Dedifferentiated amniotic fluid mesenchymal stem cell (primary cell): Measurements from ENCODE around the gene EHBP1L1.

Experiments used
- DNase-seq: peaks from one replicate; pipeline ENCODE4 v3.0.0-alpha.2; 2016; ENCODE audit errors: extremely low spot score

Gene EHBP1L1

DNA sequence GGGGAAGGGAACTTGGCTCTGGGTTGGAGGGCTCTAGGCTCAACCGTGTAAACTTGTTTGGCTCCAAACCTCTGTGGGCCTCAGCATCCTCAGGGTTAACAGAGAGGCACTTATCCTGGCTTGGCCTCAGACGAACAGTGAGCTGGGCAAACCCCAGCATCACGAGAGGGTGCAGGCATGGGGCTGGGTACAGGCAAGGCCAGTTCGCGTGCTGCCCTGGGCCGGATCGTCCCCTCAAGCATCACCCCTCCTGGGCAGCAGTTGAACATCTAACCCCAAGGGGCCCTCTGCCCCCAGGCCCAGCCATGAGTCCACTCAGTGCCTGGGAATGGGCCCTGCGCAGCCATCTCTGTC, 1.9 kb downstream of the EHBP1L1 start:
- no peak for DNase-seq

DNA sequence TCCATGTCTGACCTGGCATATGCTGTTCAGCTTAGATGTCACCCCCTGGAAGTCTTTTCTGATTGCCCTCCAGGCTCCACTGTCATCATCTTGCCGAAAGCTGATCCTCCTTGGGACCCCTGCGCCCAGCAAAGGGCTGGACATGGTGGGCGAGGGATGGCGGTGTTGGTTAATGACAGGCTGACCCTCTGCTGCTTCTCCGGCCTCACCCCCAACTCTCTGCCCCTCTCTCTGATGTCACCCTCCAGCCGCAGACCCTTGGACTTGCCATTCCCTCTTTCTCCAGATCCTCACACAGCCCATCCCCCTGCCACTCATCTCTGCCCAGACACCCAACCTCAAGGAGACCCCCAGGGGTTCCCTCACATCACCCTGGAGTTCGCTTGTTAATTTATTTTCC, 2.3 kb downstream of the EHBP1L1 start:
- DNase-seq, result no peak

DNA sequence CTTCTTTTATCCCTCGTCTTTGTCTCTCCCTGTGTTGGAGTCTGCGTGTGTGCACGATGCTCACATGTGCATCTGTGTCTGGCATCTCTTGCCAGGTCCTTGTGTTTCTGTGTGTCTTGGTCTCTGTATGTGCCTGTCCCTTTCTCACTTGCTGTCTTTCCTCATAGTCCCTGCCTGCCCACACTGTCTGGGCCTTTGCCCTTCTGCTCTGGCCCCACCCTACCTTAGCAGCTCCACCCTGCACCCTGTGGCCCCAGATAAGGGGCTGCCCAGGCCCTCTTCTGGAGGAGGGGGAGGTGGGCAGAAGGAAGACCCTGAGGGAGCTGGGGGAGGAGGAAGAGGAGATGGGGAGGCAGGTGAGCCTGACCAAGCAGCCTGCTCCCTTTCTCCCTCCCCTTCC, 2.8 kb downstream of the EHBP1L1 start:
- no peak for DNase-seq

DNA sequence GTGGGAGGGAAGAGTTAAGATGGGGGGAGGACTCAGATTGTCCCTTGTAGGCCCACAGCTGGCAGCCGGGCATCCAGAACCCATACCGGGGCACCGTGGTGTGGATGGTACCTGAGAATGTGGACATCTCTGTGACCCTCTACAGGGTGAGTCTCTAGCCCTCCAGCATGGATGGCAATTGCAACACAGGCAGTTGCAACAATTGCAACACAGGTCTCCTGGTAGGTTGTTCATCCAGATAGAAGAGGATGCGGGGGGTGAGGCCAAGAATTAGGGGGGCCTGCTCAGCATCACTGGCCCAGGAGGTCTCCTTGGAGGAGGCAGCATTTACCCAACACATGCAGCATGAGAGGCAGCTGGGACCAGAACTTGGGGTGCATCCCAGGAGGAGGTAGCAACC, 3.4 kb downstream of the EHBP1L1 start:
- DNase-seq, result no peak

DNA sequence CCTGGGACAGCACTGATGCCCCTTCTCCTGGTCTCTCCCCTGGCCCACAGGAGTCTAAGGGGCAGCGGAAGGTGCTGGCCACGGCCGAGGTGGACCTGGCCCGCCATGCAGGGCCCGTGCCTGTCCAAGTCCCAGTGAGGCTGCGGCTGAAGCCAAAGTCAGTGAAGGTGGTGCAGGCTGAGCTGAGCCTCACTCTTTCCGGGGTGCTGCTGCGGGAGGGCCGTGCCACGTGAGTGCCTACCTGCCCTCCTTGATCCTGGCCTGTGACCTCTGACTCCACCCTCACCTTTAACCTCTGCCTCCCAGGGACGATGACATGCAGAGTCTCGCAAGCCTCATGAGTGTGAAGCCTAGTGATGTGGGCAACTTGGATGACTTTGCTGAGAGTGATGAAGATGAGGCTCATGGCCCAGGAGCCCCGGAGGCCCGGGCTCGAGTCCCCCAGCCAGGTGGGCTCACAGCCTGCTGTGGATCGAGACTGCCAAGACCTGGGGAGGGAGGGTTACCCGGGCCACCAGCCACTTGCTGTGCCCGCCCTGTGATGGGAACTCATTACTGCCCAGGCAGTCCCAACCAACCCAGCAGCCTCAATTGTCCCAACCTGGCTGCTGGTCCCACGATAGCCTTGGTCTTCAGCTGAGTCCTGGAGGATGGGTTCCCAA, 4.3 kb downstream of the EHBP1L1 start:
- no peak for DNase-seq

DNA sequence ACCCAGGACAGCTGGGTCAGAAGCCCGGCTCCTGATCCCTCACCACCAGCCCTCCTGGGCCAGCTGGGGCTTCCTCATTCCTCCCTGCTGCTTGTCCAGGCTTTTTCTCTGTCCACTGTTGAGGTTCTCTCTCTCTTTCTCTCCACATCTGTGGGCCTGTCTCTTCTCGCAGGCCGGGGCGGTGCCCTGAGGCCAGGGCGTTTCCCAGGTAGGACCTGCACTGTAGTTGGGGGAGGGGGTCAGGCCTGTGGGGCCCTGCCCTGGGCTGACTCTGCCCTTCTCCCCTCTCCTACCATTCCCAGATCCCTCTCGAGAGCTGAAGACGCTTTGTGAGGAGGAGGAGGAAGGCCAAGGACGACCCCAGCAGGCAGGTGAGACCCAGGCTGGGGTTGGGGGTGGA, 4.9 kb downstream of the EHBP1L1 start:
- no peak for DNase-seq

DNA sequence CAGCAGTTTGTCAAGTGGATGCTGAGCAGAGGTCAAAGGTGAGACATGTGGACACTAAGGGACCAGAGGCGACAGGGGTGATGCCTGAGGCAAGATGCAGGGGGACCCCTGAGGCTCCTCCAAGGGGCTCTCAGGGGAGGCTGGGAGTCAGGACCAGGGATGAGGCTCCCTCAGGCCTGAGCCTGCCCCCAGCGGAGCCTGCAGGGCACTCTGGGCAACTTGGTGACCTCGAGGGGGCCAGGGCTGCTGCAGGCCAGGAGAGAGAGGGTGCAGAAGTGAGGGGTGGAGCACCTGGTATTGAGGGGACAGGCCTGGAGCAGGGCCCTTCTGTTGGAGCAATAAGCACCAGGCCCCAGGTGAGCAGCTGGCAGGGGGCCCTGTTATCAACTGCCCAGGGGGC, 6.1 kb downstream of the EHBP1L1 start:
- DNase-seq, result no peak

DNA sequence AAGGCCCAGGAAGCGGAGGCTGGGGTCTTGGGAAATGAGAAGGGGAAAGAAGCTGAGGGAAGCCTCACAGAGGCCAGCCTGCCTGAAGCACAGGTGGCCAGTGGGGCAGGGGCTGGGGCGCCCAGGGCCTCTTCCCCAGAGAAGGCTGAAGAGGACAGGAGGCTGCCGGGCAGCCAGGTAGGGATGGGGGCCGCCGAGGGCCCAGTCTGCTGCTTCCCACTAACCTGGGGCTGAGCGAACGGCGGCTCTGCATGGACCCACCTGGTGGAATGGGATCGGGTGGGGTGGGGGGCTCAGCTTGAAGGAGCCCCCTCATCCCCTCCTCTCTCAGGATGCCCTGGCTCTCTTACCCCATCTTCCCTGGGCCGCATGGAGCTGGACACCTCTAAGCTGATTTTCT, 7.7 kb downstream of the EHBP1L1 start:
- no peak for DNase-seq

DNA sequence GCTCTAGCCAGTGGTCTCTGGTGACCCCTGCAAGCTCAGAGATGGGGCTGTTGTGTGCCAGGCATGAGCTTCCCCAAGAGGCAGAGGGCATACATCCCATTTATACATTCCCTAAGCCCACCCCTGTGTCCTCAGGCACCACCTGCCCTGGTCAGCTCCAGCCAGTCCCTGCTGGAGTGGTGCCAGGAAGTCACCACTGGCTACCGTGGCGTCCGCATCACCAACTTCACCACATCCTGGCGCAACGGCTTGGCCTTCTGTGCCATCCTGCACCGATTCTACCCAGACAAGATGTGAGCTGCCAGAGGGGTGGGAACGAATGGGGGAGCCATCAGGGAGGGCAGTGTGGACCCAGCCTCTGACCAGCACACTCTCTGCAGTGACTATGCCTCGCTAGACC, 8.3 kb downstream of the EHBP1L1 start:
- no peak for DNase-seq

DNA sequence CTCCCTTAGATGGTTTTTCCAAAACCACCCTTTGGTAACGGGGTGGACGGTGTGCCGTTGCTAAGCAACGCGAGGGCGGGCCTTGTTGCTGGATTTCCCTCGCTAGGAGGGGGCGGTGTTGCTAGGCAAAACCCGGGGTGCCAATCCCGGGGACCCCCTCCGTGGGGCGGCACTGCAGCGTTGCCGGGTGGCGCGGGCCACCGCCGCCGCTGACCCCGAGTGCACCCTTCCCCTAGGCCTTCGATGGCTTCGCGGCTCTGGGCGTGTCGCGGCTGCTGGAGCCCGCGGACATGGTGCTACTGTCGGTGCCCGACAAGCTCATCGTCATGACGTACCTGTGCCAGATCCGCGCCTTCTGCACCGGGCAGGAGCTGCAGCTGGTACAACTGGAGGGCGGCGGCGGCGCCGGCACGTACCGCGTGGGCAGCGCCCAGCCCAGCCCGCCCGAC, 8.9 kb downstream of the EHBP1L1 start:
- DNase-seq, result no peak

DNA sequence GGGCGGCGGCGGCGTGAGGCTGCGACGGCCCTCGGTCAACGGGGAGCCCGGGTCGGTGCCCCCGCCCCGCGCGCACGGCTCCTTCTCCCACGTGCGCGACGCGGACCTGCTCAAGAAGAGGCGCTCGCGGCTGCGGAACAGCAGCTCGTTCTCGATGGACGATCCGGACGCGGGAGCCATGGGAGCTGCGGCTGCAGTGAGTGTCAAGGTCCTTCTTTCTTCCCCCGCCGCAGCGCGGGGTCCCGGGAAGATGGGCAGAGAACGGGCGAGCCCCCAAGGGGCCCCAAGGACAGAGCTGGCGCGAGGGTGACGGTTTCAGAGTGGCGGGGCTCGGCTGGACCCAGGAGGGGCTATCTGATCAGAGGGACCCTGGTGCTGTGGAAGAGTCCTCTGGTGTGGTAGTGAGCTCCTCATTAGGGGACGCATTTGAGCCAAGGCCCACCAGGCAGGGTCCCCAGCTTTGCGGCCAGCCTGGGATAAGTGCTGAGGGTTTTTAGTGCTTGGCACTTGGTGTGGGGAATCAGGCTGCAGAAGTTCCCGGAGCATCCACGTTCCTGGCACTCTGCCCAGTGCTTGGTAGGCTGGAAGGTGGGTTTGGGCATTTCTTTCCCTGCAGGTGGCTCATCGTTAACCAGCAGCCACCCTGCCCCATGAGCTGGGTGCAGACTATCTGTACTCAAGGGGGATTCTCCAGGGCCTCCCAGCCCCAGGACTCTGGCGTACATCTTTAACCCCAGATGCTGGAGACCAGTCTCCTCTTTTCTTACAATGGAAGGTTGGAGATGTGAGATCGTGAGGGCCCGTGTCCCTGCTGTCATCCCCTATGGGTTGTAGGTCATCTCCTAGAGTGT, 9.8 kb downstream of the EHBP1L1 start:
- DNase-seq, result no peak

DNA sequence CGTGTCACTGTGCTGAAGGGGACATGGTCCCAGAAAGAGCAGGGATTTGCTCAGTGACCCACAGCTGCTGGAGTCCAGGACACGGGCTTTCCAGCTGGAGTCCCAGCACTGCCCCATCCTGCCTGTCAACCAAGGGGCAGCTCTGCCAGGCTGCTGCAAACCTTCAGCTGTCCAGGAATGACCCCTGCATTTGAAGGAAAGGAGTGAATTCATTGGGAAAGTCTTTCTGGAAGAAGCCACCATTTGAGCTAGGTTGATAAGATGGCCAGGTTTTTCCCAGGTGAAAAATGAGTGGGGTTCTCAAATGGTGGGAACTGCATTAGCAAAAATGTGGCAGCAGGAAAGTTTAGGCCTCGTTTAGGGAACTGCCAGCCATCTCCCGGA, 10.4 kb downstream of the EHBP1L1 start:
- DNase-seq, result no peak

DNA sequence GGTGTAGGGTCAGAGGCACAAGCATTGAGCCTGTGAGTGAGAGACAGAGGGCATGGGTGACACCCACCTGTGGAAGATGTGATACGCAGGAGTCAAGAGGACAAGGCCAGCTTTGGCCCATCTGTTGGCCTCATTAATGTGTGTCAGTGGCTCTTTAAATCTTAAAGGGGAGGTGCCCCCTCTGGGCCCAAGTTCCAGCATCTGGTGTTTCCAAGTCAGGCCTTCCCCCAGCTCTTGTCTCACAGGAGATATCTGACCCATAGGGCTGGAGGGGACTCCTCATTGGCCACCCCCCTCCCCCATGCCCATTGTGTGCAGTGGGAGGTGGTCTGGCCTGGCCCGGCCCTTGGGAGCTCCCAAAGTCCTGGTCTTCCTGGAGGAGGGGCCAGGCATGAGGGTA, 10.8 kb downstream of the EHBP1L1 start:
- DNase-seq, result no peak

DNA sequence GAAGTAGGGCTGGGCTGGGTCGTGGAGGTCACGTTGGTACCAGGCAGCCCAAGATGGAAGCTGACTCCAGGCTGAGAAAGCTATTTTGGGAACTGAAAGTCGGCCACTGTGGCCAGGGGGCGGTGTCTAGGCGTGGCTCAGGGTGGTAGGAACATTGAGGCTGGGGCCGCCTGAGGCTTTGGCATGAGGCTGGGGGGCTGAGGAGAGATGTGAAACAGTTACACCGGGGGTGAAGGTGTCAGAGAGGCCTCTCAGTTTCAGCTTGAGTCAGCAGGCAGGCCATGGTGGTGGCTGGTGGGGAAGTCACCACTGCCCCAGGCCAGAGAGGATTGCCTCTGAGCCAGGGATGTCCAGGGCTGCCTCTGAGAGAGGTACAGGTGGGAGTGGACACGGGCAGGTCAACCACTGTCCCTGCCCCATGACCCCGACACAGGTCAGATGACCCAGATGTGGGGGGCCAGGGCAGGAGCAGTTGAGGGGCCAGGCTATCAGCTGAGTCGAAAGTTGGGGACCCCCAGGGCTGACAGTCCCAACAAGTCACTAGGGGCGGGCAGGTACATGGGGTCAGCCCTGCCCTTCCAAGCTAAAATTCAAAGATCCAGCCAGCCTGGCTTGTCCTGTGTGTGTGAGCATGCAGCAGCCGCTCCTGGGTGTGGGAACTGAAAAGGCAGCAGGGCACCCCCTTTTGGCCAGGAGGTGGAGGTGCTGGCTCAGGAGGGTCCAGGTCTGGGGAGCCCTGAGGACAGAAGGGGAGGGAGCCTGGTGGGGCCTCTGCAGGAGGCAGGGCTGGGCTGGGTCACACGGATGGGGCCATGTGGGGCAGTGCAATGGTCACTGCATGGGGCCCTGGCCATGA, 12.6 kb downstream of the EHBP1L1 start:
- no peak for DNase-seq

DNA sequence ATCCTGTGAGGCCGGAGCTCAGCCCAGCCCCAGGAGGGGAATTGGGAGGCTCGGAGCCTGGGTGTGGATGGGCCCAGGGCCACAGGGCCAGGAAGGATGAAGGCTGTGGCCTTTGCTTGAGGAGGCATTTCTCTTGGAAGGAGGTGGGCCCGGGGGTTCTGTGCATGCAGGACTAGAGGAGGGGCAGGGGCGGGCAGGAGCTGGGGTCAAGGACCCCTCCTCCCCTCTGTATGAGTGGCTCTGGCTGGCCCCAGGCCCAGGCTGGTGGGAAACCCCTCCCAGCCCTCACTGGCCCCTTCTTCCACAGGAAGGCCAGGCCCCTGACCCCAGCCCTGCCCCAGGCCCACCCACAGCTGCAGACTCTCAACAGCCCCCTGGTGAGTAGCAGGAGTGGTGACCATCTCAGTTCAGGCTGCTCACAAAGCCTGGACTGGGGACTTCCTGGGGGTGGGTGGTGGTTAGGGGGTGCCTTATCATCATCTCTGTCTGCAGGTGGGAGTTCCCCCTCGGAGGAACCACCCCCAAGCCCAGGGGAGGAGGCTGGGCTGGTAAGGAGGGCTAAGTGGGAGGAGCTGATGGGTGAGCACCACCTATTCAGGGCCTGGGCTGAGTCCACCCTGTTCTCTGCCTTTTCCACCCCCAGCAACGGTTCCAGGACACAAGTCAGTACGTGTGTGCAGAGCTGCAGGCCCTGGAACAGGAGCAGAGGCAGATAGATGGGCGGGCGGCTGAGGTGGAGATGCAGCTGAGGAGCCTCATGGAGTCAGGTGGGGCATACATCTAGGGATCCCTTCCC, 13.8 kb downstream of the EHBP1L1 start:
- DNase-seq, result no peak

DNA sequence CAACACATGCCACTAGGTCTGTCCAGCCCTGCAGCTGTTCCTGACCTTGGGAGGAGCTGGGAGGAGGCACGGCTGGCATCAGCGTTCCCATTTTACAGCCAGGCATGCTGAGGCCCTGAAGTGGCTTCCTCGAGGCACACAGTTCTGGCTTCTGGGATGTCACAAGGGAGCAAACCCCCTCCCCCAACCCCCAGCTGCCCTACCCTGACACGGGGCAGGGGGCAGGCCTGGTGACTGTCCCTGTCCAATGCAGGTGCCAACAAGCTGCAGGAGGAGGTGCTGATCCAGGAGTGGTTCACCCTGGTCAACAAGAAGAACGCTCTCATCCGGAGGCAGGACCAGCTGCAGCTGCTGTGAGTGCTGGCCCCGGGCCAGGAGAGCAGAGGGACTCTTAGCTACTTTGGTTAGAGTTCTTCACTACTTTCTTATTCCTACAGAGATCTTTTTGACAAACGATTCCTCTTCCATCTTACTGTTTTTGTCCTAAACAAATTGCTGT, 14.4 kb downstream of the EHBP1L1 start:
- DNase-seq, result no peak

DNA sequence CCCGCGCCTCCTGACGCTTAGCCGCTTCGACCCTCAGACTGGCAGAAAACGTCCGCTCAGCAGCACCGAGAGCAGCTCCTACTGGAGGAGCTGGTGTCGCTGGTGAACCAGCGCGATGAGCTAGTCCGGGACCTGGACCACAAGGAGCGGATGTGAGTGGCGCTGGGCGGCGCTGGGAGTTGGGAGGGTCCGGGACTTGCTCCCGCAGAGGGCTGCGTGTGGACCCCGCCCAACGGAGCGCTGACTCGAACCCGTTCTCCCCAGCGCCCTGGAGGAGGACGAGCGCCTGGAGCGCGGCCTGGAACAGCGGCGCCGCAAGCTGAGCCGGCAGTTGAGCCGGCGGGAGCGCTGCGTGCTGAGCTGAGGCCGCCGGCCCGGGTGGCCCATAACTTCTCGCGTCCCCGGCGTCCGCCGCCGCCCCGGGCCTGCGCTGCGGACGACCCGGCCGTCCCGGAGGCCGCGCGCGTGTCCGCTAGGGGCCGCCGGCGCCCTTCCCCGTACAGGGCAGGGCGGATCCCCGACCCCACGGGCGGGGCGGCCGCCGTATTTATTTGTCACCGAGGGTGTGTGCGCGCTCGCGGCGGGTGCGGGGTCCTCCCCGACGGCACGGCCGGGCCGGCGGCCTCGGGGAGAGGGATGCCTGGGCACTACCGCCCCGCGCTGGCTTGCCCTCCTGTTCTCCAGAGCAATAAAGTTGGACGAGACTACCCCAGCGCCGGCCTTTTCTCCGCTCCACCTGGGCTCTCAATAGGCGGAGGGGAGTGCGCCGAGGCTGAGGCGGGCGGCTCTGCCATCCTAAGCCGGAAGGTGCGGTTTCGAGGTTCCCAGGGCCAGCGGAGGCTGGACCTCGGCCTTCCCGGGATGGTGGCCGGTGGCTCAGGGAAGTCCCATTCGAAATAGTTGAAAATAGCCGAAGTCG, 16.3 kb downstream of the EHBP1L1 start:
- DNase-seq, result no peak

DNA sequence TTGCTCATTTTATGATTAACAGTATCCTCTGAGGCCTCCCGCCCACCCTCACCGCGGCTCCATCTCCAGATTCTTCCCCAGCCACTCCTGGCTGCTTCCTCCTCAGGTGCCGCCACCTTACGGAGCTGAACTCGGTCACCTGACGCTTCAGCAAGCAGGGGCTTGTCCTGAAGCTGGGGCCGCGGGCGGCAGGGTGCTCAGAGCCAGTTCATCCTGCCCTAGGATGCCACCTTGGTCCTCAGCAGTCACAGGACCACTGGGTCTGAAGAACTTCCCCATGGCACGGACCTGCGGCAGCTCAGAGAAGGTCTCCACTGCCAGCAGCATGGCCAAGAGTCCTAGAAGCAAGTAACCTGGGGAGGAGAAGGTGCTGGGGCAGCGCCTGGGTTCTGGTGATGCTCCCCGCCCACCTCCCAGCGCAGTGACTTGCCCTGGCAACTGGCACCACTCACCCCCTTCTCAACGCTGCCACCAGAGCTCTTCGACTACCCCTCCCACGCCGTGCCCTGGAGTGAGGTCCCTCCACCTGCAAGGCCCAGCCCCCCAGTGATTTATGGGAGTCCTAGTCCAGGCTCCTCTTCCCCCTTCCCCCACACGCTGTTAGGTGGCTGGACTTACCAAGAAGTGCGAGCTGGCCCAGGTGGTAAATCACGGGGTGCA, 17.1 kb downstream of the EHBP1L1 start:
- DNase-seq, result no peak

DNA sequence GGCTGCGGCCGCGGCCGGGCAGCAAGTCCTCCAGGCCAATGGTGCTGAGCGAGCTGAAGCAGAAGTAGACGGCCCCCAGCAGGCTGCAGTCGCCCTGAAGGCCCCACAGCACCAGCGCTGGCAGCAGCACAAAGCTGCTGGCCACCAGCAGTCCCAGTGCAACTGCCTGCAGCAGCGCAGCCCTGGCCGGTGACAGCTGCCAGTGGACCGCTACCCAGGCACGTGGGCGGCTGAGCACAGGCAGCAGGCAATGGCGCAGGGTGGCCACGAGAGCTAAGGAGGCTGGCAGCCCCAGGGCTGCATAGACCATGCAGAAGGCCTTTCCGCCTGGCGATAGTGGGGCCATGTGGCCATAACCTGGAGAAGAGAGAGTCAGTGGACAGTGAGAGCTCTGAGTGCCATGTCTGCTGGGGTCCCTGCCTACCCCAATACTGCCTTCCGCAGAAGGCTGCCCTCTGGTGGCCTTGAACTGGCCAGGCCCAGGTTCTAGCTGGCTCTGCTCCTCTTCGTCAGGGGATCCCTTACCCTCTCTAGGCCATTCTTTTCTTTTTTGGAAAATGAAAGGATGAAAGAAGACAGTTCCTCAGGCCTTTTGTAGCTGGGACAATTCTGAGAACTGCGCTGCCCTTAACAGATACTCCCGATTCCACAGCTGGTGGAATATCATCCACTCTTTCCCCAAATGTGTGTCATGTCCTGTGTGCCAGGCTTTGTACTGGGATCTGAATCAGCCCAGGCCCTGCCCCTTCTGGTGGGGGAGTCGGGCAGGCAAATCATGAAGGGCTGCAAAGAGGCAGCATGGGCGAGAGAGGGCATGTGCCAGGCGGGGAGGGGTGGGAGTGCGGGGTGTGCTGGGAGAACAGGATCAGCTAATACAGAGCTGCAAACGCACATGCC, 17.9 kb downstream of the EHBP1L1 start:
- no peak for DNase-seq
